Left ventricle myocardium inferior (tissue), 1 donor: ENCODE data around the gene ZMIZ1. TPM values are rescaled to one million over a fixed set of nuclear protein-coding genes. Genes with fewer than 3 reads are reported as not detected.
"Not testable (repeated sequence)": the region's sequence is repeated elsewhere in the genome, so short reads cannot be mapped to it uniquely, and the experiment has no call there.

ENCODE experiments used
- DNase-seq: peaks from one replicate; pipeline ENCODE4 v3.0.0-alpha.2; 2020
- H3K27ac ChIP-seq: fragments of 200-600 bp; replicated peaks from 2 replicates; pipeline ENCODE4 v1.8.0; 2021
- H3K27me3 ChIP-seq: fragments of 200-600 bp; 2 replicates; pipeline ENCODE4 v1.8.0; 2021; ENCODE audit warnings: low read depth
- H3K36me3 ChIP-seq: fragments of 200-600 bp; 2 replicates; pipeline ENCODE4 v1.8.0; 2021
- H3K4me1 ChIP-seq: fragments of 200-600 bp; 2 replicates; pipeline ENCODE4 v1.8.0; 2021
- H3K4me3 ChIP-seq: fragments of 200-600 bp; 2 replicates; pipeline ENCODE4 v1.8.0; 2021; ENCODE audit warnings: mild to moderate bottlenecking, moderate library complexity
- H3K9me3 ChIP-seq: fragments of 200-600 bp; replicated peaks from 2 replicates; pipeline ENCODE4 v1.8.0; 2021
- CTCF ChIP-seq: fragments of 200-600 bp; IDR thresholded peaks from 2 replicates; pipeline ENCODE4 v1.8.0; 2021; ENCODE audit warnings: antibody characterized with exemption, mild to moderate bottlenecking, borderline replicate concordance
- intact Hi-C: fragments of 100-400 bp; cut with micrococcal nuclease; formaldehyde crosslinking; loops from one replicate; pipeline ENCODE4 v1.11.0; 2022
- total RNA-seq: library from RNA; stranded (reverse); fragmentation: NEBNext Ultra II Directional; extraction: Animal tissue kit (Norgen Biotek cat#: 25700); gene quantifications from one replicate; pipeline ENCODE4 v1.2.1, GENCODE V29; 2021
- donor health status: DM: no; HTN: yes; CAD: no; lungs with severe emphysema.

Gene ZMIZ1
- total RNA-seq, 1 donor from 2014 or later, result 55.9 TPM

GRCh38 chr10:79335470-79336235 lies 266.9 kb downstream of the ZMIZ1 start:
- no peaks in the 10 kb centered on the region for H3K36me3 ChIP-seq
- no peaks in the 10 kb centered on the region for H3K27me3 ChIP-seq
- no peak overlapping the region for H3K27ac ChIP-seq
- no peak overlapping the region for H3K4me3 ChIP-seq
- DNase-seq, result no peak
- intact Hi-C loops, result no loop called here
- peaks cover 3% of the 10 kb centered on the region for H3K4me1 ChIP-seq
- no peak for TF ChIP-seq CTCF
- peaks cover 3% of the 10 kb centered on the region for H3K9me3 ChIP-seq

- TF ChIP-seq CTCF, result no peak
- peaks cover 9% of the 10 kb centered on the region for H3K4me1 ChIP-seq
Measured at GRCh38 chr10:79336276-79336675, 267.5 kb downstream of the ZMIZ1 start.

DNA sequence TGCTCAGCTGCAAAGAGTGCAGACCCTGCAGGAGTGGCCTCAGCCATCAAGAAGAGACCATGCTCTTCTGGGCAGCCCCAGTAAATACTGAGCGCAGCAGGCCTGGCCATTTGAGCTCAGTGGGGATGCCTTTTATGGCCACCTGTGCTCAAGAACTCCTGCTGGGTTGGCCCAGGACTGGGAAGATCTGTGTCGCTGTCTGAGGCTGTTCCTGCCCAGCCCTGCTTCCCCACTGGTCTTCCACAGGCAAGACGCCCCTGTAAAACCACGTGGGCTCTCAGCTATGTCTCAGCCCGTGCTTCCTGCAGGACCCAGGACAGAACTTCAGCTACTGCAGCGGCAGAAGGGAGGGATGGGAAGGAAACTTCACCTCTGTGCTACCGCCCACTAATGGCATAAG lies 268.0 kb downstream of the ZMIZ1 start:
- intact Hi-C loops, result no loop called here

More at GRCh38 chr10:79336276-79336675, 267.5 kb downstream of the ZMIZ1 start:
- DNase-seq, result no peak
- intact Hi-C loops, result no loop called here
- Histone ChIP-seq H3K9me3 (peaks cover 3% of the 10 kb centered on the region), H3K36me3 (no peaks in the 10 kb centered on the region), H3K4me3 (no peak overlapping the region), H3K27ac (no peak overlapping the region), H3K27me3 (no peaks in the 10 kb centered on the region)

DNA sequence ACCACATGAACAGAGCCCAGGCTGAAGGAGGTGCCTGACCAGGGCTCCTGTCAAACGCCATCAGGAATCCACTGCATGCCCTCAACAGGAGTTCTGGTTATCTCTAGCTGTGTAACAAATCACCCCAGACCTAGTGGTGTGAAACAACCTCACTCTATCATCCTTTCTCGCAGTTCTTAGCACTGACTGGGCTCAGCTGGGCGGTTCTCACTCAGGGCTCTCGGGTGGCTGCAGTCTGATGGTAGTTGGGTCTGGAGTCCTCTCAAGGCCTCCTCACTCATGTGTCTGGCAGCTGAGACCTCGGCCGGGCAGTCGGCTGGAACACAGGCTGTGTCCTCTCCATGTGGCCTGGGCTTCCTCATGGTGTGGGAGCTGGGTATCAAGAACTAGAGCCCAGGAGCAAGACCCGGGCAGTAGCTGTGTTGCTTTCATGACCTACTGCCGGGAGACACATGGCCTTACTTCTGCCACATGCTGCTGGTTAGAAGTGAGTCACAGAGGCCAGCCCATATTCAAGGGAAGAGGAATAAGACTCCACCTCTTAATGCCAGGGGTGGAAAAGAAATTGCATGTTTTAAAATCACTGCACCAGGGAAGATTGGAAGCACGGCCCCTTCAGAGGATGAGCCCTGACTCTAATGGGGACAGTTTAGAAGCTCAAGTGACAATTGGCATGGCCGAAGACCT lies 269.2 kb downstream of the ZMIZ1 start:
- DNase-seq, H3K27me3 ChIP-seq, H3K4me3 ChIP-seq, H3K36me3 ChIP-seq, H3K9me3 ChIP-seq, H3K27ac ChIP-seq, intact Hi-C loops: not testable (repeated sequence)
- peaks cover 24% of the 10 kb centered on the region for H3K4me1 ChIP-seq

More for the DNA sequence above, 268.0 kb downstream of the ZMIZ1 start:
- no peak for TF ChIP-seq CTCF
- Histone ChIP-seq H3K9me3 (peaks cover 3% of the 10 kb centered on the region), H3K27me3 (no peaks in the 10 kb centered on the region), H3K4me1 (peaks cover 14% of the 10 kb centered on the region), H3K36me3 (no peaks in the 10 kb centered on the region), H3K27ac (no peak overlapping the region), H3K4me3 (no peak overlapping the region)
- no peak for DNase-seq

- H3K27me3 ChIP-seq, result no peaks in the 10 kb centered on the region
- no peaks in the 10 kb centered on the region for H3K9me3 ChIP-seq
- no peak for TF ChIP-seq CTCF
- DNase-seq, result no peak
- intact Hi-C loops, result no loop called here
- peaks cover 26% of the 10 kb centered on the region for H3K4me1 ChIP-seq
- no peak overlapping the region for H3K4me3 ChIP-seq
- no peaks in the 10 kb centered on the region for H3K36me3 ChIP-seq
- H3K27ac ChIP-seq, result no peak overlapping the region
Measured at GRCh38 chr10:79339266-79339665, 270.5 kb downstream of the ZMIZ1 start.
